Cardiac fibroblast (primary cell): ENCODE measurements around the gene SQSTM1.

Experiments
- DNase-seq, 2 donors: peaks; one replicate each; pipeline versions ENCODE4 v3.0.0 to v3.0.0-alpha.2; 2010; ENCODE audit warnings: low read depth in 2 of 2
- H3K4me3 ChIP-seq, 2 donors: replicated peaks in 1 of 2; 1 replicate in 1 of 2; 2 replicates in 1 of 2; pipeline ENCODE4 v1.5.1; 2011; ENCODE audit warnings: low read depth in 2 of 2, low read length in 2 of 2, mild to moderate bottlenecking in 2 of 2, moderate library complexity in 1 of 2
- TF ChIP-seq, protein P1 (sequence below): IDR thresholded peaks from one replicate; pipeline ENCODE4 v1.5.1; 2011; ENCODE audit warnings: low read depth, mild to moderate bottlenecking, low read length, inconsistent platforms

SQSTM1 gene

GRCh38 chr5:179794171-179794570 lies 26.5 kb upstream of the SQSTM1 start:
- no peak for DNase-seq
- H3K4me3 ChIP-seq: peak overlapping the region in 1 of 2 donors; percentile 27
- TF ChIP-seq, protein P1, sequence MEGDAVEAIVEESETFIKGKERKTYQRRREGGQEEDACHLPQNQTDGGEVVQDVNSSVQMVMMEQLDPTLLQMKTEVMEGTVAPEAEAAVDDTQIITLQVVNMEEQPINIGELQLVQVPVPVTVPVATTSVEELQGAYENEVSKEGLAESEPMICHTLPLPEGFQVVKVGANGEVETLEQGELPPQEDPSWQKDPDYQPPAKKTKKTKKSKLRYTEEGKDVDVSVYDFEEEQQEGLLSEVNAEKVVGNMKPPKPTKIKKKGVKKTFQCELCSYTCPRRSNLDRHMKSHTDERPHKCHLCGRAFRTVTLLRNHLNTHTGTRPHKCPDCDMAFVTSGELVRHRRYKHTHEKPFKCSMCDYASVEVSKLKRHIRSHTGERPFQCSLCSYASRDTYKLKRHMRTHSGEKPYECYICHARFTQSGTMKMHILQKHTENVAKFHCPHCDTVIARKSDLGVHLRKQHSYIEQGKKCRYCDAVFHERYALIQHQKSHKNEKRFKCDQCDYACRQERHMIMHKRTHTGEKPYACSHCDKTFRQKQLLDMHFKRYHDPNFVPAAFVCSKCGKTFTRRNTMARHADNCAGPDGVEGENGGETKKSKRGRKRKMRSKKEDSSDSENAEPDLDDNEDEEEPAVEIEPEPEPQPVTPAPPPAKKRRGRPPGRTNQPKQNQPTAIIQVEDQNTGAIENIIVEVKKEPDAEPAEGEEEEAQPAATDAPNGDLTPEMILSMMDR: no peak

- TF ChIP-seq, protein P1: no peak
- peak overlapping the region in 1 of 2 donors; percentile 27 for H3K4me3 ChIP-seq
- no peak for DNase-seq
These were observed 26.1 kb upstream of the SQSTM1 start for GRCh38 chr5:179794575-179794974.

DNA sequence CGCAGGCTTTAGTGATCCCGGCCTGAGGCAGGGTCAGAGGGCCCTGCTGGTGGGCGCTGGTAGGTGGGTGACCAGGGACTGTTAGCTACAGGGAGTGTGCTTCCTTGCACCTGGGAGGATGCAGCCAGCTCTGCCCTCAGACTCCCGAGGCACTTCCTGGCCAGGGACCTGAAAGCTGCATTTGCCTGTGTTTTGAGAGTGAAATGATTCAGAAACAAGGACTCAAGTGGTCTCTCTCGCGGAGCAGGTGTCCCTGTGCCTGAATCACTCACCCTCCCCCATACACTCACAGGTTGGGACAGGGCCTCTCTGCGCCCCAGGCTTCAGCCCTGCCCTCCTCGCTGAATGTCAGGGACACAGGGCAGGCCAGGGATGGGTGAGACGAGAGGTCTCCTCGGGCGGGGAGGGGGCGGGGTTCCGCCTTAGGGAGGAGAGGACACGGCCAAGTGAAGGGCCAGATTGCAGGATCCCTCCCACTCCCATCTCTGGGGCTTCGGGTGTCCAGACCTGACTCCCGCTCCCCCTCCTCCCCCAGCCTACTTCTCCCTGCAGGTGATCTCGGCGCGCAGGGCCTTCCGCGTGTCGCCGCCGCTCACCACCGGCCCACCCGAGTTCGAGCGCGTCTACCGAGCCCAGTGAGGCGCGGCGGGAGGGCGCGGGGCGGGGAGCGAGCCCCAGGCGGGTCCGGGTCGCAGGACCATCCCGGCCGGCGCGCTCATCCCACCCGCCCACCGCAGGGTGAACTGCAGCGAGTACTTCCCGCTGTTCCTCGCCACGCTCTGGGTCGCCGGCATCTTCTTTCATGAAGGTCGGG lies 25.4 kb upstream of the SQSTM1 start:
- TF ChIP-seq, protein P1: no peak
- peak in 1 of 2 donors; percentile 11 for DNase-seq
- peak overlapping the region; percentile 46 to 50 for H3K4me3 ChIP-seq

DNA sequence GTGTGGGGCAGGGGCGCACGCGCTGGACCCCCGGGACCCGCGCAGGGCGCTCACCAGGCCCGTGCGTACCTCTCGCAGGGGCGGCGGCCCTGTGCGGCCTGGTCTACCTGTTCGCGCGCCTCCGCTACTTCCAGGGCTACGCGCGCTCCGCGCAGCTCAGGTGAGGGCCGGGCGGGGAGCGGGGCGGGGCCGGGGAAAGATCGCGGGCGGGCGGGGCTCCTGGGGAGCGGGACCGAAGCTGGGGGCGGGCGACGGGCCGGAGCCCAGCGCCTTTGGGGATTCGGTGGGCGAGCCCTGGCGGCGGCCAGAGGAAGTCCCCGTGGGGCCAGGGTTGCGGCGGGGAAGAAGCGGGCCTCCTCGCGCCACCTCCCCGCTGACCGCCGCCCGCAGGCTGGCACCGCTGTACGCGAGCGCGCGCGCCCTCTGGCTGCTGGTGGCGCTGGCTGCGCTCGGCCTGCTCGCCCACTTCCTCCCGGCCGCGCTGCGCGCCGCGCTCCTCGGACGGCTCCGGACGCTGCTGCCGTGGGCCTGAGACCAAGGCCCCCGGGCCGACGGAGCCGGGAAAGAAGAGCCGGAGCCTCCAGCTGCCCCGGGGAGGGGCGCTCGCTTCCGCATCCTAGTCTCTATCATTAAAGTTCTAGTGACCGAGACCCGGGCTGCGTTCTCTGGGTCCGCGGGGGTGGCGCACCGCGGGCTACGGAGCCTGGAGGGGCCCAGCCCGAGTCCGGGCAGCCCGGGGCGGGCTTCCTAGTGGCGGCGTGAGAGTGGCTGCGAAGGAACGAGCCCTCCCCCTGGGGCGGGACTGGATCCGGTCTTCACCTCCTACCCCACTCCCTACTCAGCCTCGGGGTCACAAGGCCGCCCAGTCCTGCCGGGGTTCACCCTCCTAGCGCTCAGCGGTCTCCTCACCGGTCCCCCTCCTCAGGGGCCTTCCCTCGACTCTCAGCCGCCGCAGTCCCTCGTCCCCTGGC lies 24.6 kb upstream of the SQSTM1 start:
- peak; percentile 77 to 85 for DNase-seq
- H3K4me3 ChIP-seq: peak overlapping the region; percentile 46 to 50
- TF ChIP-seq, protein P1: peak; percentile 27

DNA sequence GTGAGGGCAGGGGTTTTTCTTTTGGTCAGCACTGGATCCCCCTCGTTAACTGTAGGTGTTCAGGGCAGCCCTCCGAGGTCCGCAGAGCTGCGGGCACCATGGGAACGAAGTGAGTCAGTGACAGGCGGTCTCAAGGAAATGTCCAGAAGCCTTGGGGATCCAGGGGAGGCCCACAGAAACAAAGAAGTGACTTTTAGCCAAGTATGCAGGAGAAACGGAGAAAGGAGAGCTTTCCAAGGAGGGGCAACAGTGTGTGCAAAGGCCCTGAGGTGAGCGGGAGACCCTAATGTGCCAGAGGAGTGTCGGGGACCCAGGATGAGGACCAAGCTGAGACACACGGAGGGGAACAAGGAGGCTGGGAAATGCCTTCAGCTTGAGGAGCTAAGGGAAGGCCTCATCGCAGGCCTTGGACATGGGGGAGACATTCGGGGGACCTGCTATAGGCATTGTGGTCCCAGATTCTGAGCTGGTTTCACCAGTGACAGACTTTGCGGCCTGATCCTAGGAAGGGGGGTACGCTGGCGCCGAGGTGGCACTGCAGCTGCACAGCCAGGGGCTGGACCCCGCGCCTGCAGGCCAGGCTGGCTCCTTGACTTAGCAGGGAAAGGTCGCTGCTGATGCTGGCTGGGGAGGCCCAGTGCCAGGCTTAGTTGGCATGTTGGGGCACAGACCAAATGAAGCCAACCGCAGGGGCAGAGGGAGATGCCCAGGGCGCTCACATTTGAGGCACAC lies 23.7 kb upstream of the SQSTM1 start:
- no peak overlapping the region for H3K4me3 ChIP-seq
- TF ChIP-seq, protein P1: no peak

DNA sequence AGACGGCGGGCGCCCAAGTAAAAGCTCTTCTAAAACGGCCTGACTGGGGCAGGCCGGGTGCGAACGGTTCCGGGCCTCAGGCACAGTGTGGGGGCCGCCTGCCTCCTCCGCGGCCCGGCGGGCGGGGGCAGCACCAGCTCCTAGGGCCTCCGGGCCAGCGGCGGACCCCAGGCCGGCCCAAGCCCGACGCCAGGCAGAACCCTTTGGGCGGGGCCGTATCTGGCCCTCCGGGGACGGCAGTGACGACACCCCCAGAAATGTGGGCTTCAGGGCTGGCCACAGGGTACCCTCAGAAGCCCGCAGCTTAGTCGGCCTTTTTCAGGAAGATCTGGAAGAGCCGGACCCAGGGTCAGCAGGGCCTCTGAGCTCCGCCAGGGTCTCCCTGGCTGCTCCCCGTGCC lies 23.0 kb upstream of the SQSTM1 start:
- no peak for DNase-seq
- TF ChIP-seq, protein P1: no peak
- no peak overlapping the region for H3K4me3 ChIP-seq

More for the DNA sequence above, 23.7 kb upstream of the SQSTM1 start:
- peak in 1 of 2 donors; percentile 5 for DNase-seq
